ENCODE data around the gene ST6GALNAC3.

GRCh38 chr1:76035053-76035452, 39.5 kb upstream of the ST6GALNAC3 start:
- TF ChIP-seq CTCF (conservative IDR thresholded peaks at IDR 0.05; ENCODE audit: low read length) (0 out of 2 replicates have a peak, but pooled peaks have one; percentile 28), EZH2phosphoT487 (IDR thresholded peaks at IDR 0.05; ENCODE audit: borderline replicate concordance, low read depth, low read length) (no peak)

All from OCI-LY7 (cell line).